Bone marrow (tissue), 2 donors: ENCODE measurements around the gene ADCYAP1R1.

Experiments used
- DNase-seq, 2 donors: peaks; one replicate each; lab custom pipeline; 2025; lab: John Stamatoyannopoulos, UW

The ADCYAP1R1 gene

DNA sequence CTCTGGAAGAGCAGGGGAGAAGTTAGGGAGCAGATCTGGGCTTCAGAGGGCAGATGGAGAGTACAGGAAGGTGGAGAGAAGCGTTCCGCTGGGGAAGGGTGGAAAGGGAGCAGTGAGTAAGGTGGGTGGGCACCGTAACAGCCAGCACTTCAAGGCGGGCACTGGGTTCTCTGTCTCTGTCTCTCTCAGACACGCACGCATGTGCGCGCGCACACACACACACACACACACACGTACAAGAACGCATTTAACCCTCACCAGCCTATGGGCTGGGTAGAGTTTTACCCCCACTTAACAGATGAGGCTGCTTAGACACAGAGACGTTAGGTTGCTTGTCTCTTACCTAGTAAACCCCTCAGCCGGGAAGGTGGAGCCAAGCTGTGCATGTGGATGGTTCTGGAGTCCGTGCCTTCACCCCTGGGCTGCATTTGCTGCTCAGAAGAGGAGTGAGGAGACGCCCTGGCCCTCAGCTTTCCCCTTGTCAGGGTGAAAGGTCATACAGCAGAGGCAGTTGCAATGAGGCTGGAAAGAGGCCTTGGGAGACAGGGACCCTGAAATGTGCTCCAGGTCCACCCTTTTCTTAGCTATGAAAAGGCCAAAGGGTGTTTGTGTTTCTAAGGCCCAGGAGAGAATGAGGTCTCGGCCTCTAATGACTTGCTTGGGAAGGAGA is 16.0 kb downstream of the ADCYAP1R1 start:
- no peak for DNase-seq

DNA sequence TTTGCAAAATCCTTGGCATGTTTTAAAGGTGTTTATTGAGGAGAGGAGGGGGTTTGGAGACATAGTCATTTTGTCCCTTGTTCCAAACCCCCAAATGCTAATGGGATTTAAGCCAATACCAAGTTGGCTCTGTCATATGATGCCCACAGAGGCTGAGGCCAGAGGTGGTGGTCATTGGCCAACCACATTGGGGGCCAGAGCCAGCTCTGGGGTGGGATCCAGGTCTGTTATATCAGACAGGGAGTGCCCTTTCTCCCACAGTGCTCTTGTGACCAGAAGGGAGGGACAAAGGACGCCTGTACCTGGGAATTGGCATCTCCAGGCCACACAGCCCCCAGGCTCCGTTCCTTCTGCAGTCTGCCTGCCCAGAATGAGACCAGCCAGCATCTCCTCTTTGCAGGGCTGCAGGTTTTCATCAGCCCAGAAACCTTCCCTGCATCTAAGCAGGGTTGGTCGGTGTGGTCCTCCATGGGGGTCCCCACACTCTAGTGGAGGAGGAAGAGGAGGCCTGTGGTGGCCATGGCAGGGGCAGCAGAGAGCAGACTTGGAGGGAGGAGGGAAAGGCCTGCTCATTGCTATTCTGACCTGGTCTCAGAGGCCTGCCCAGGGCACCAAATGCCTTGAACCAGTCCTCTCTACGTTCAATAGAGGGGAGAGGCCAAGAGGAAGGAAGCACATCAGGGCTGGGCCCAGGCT is 17.9 kb downstream of the ADCYAP1R1 start:
- DNase-seq: no peak

DNA sequence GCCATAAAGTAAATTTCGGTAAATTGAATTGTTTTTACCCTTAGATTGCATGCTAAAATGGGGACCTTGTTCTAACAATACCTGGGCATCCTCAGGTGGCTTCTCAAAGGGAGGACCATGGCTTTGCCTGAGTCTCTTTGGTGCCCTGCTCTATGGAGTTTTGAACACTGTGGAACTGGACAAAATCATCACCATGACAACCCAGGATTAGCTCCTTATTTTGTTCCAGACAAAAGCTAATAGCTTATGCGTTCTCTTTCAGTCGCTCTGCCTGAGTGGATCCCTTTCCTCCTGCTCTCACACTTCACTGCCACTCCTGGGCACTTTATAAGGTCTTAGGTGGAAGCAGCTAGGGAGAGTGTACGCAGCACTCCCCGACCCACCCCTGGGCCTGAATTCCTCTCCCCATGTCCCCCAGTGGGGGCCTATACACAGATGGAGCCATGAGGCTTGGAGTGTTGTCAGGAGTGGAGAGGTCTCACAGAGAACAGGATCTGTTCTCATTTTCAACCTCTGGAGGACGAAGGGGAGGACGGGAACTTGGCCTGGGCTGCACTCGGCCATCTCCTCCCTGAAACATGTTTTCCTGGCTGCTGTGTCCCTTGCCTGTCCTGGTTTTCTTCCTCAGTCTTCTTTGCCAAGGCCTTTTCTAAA is 19.0 kb downstream of the ADCYAP1R1 start:
- DNase-seq: no peak

DNA sequence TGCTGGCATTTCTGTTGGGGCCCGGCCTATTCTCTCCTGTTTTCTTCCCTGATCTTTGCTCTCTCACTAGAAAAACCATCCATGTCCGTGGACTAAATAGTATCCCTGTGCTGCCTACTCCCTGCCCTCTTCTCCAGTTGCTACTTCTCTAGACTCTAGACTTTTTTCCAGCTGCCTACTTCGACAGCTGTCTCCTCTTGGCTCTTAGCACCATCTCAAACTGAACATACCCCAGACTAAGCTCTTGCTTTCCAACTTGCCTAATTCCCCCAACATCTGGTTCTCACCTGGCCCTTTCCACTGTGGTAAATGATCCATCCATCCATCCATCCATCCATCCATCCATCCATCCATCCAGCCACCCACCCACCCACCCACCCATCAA is 19.5 kb downstream of the ADCYAP1R1 start:
- no peak for DNase-seq

DNA sequence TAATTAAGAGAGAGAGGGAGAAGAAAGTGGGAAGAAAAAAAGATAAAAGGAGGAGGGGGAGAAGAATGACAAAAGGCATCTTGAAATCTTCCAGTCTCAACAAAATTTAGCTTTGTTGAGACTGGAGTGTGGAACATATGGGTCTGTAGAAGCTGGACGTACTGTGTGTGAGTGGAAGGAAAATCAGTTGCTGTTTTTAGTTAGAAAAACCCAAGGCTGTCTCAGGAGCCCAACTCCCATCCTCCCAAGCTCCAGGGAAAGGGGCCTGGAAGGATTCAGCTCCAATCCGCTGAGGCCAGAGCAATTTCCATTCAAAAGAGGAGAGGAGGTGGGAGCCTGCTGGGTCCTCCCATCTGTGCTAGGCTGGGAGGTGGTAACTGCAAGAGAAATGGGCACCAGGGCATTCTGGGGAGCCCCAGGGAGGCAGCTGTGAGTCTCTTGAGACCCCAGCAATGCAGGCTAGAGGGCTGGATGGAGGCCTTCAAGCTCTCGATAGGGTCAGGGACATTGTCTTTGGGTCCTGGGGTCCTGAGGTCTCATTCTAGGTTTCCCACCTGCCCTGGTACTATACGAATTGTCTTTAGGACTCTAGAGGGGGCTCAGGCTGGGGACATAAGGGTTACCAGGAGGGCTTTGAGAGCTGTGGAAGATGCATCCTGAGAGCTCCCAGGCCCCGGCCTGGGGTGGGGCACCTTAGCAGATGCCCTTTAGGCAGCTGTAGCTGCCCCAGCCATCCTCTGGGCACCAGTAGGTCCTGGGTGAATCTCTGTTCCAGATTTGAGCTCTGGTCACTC is 21.4 kb downstream of the ADCYAP1R1 start:
- DNase-seq: no peak

DNA sequence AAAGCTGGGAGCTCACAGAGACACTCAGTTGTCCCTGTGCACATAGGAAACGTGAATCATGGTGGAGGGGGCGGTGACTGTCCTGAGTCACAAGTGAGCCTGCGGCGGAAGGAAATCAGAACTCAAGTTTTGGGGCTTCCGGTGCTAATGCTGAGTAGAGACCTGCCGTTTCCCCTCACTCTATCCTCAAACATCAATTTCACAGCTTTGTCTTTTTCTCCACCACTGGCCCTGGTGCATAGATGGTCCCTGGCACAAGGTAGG is 21.9 kb downstream of the ADCYAP1R1 start:
- no peak for DNase-seq

DNA sequence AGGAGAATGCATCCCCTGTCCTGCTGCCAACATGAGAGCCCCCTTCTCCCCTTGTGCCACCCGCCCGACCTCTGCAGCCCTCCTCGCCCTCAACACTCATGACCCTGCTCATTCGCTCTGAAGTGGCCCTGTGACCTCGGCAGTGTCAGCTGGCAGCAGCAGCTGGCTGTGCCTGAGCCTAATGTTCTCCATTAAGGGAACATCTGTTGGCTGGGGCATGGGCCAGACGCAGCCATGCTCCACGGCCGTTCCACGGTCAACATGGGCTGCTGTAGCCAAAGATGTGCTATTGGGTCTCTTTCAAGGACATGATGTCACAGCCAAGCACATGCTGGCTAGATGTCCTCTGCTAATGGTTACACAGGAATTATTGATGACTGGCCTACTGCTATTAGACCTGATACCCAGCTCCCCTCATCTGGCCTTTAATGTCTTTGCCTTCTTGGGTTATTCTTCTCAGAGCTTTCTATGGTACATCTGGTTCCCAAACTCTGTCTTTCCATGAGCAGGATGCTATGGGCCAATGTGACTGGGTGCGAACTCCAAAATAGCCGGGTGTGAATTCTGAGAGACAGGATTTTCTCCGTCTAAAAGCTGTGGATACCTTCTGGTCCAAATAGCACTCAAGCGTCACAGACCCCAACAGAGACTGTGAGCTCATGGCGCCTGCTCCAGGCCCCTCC is 22.4 kb downstream of the ADCYAP1R1 start:
- no peak for DNase-seq

DNA sequence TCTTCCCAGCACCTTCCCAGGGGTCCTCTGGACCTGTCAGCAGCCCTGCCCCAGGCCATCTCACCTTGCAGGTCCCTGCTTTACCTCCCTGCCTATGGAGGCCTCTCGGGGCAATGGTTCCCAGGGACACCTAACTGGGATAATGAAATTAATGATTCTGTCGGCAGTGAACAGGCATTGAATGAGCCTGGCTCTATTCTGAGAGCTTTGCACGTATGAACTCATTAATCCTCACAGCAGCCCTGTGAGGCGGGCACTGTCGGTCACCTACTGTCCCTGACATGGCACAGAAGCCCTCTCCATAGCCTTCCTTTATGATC is 22.9 kb downstream of the ADCYAP1R1 start:
- DNase-seq: no peak

DNA sequence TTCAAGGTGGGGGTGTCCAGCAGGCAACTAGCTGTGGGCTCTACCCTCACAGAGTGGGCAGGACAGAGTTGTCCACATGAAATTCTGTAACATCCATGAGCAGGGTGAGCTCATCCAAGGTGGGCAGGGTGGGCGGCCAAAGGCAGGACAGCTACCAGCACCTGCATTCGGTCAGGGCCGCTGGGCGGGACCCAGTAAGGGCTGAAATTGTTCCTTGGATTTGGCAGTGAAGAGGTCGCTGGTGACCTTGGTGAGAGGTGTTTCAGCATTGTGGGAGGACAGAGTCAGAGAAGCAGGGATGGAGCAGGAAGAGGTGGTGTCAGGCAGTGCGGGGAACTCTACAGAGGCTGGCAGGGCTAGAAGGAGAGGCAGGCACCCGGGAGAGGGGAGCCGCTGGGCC is 23.9 kb downstream of the ADCYAP1R1 start:
- no peak for DNase-seq

DNA sequence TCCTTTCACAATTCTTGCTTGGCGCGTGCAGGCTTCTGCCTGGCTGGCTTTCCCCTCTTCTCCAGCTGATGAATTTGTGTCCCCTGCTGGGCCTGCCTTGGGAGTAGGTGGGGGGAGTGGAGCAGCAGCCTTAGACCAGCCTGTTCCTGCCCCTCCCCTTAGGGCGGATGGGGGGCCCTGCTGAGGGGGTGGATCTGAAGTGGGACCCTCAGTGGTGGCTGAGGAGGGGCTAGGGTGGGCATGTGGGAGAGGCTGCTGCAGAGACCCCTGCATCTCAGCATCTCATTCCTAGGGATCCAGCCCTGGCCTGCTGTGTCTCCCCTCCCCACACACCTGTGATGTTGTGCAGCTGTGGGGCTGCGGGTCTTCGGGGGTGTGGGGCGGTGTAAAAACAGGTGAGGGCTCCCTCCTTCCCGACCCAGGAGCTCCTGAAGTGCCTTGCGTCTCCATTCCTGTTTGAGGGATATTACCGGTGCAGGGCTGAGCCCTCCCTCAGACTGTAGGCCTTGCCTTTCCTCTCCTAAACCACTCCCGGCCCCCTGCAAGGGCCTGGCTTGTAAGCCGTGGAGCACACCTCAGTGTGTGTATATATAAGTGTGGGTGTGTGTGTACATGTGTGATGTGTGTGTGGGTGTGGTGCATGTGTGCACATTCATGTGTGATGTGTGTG is 24.7 kb downstream of the ADCYAP1R1 start:
- DNase-seq: no peak

DNA sequence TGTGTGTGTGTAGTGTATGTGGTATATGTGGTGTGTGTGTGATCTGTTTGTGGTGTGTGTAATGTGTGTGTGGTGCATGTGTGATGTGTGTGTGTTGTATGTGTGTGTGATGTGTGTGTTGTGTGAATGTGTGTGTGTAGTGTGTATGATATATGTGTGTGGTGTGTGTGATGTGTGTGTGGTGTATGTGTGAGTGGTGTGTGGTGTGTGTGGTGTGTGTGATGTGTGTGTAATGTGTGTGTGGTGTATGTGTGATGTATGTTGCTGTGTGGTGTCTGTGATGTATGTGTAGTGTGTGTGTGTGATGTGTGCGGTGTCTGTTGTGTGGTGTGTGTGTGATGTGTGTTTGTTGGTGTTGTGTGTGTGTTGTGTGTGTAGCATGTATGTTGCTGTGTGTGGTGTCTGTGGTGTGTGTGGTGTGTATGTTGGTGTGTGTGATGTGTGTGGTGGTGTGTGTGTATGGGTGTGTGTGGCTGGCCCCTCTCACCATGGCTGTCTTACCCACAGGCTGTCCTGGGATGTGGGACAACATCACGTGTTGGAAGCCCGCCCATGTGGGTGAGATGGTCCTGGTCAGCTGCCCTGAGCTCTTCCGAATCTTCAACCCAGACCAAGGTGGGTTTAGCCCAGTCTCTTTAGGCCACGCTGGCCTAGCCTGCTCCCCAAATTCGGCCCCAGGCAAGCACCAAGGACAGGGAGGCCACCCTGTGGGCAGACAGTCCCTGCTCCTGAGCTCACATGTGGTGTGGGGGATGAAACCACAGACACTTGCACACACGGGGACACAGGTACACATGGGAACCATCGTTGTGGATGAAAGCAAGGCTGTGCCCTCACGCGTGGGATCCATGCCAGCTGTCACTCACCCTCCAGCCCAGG is 25.6 kb downstream of the ADCYAP1R1 start:
- no peak for DNase-seq

DNA sequence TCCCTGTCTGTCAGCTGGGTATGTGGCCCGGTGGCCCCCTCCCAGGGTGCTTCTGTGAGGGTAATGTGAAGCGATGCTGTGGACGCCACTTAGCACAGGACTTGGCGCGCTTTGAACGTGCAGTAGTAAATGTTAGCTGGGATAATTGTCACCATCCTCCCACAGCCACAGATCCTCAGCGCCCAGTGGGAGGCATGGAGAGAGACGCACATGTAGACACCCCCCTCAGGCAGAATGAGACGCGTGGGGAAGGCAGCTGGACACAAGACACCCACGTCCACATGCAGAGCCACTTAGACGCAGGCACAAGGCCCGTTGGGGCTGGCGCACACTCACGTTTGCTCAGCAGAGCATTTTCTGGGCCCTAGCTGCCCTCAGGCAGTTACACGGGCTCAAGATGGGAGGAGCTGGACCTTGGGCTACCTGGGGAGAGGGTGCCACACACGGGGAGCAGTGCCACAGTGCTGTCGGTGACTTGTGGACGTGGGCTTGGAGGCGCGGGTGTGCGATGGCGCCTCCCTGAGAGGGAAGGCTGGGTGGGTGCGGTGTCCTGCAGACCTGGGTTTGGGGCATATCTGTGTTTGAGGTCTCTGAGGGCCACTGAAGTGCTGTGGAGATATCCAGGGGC is 26.4 kb downstream of the ADCYAP1R1 start:
- DNase-seq: no peak

DNA sequence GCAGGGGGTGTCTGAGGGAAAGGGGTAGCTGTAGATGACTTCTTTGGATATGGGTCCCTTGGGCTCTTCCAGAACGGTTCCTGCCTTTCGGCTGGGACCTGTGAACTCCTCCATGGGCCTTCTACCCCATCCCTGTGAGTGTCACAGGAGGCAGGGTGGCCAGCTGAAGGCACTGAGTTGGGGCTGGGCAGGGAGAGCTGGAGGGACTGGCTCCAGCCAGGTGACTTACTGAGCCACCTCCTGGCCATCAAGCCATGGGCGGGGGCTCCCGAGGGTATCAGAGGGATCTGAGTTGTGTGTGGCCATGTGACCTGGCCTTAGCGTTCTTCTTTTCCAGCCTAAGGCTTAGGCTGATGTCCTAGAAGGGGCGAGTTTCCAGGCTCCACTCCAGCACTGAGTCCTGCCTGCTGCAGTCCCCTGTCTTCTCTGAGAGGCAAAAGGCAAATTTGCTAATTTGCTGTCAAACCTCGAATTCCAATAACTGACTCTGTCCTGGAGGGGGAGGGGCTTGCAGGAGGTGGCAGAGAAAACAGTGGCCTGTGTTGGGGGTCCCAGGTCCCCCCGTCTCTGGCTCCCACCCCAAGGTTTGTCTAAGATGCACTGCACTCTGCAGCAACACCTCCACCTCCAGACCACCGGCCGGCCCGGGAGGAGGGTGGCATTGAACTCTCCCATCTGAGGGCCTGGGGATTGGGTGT is 27.2 kb downstream of the ADCYAP1R1 start:
- DNase-seq: no peak

DNA sequence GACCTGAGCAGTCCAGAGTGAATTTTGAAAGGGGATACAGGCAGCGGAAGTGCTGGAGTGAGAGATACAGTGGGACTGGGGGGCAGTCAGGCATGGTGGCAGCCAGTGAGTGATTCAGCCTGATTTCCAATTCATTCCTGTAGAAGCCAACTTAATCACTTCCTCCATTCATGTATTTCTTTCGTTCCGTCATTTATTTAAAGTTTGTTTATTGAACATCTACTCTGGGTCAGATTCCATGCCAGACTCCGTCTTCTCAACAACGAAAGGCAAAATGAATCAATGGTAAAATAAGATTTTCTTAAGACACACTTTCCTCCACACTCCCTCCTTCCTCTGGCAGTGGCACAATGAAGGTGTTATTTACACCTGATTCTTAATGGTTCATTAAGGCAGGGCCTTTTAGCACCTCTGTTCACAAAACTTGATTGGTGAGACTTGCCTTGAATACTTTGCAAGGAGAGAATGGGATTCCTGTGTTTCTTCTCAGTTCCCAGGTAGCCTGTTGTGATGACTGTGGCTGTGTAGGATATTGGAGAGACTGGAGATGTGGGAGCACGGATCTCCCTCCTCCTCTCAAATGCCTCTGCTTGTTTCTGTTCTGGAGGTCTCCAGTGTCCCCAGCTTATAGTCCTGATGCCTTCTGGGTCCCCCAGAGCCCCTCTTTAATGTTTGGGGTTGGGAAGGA is 27.9 kb downstream of the ADCYAP1R1 start:
- DNase-seq: no peak

DNA sequence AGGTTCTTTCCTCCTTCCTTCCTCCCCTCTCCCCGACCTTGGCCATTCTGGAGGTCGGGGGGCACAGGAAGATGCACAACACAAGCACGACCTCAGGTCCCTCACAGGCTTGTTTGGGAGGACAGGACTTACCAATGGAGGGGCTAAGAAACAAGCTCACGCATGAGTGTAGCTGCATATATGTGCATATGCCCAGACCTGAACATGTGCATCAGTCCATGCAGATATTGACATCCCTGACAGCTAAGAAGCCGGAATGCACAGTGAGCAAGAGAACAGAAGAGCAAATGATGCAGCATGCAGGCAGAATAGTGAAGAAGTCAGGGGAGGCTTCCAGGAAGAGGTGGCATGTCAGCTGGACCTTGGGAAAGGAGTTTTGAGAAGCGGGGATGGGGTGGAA is 28.7 kb downstream of the ADCYAP1R1 start:
- no peak for DNase-seq

DNA sequence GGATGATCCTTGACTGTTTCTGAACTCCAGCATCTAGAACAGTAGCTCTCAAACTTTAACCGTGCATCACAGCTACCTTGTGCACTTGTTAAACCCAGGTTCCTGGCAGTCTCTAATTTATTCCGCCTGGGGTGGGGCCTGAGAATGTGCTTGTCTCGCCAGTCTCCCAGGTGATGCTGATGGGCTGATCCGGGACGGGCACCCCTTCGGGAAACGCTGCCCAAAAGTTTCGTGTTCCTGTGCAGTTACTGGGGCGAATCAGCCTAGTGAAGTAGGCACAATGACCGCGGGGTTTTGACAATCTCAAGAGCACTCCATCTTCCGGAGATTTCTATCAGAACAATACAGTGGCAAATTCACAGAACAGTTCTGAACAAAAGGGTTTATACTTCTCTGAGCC is 29.9 kb downstream of the ADCYAP1R1 start:
- DNase-seq: no peak

DNA sequence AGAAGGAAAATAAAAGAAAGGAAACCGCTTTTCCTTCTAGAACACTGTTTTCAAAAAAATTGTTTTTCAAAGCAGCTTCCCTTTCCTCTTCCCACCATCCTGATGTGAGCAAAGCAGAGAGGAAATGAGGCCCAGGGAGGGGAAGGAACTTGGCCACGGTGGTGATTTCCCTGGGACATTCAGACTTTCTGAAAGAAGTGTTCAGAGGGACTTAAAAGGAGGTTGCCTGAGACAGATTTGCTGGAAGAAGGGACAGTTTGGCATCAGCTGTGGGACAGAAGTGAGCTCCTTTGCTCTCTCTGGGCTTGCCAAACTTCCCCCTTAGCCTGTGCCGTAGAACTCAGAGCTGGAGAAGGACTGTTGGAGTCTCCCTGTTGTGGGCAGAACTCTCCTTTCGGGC is 30.3 kb downstream of the ADCYAP1R1 start:
- DNase-seq: no peak

DNA sequence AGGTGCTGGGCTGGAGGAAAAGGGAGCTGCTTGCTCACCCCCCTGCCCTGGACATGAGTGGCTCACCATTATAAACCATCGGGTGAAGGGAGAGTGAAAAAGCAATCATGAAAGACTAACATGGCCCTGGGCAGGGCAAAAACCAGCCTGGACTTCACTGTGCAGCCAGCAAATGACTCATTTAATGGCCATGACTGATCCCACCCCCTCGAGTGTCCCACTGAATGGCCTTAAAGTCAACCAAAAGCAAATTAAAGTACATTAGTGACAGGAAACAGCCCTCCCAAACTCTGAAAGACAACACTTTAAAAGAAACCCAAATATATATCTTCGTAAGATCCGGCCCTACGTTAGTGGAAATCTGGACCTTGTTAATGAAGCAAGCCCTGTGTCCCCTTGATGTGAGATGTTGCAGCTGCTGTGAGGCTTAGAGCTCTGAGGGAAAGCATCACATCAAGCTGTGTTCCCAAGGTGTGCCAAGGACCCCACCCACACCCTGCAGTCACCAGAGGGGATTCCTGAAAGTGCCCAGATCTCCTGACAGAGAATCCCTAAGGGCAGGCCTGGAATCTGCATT is 31.2 kb downstream of the ADCYAP1R1 start:
- DNase-seq: no peak

DNA sequence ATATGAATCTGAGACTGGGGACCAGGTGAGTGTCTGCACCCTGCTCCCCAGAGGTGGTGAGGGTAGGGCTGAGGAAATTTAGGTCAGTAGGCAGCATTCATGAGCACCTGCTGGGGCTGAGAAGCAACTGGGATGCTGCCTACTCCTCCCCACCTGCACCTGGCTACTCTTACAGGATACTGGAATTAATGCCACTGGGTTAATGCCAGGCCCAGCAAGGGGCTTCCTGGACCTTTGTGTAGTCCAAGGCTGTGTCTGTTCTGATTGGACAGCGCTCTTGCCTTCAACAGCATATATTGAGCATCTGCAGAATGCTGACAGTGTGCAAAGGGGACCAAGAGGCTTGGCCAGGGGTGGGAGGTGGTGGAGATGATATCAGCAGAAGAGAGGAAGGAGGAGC is 32.1 kb downstream of the ADCYAP1R1 start:
- no peak for DNase-seq
